GM13976 (cell line): ENCODE data around the gene MALAT1.

ENCODE experiments used
- DNase-seq: peaks from one replicate; pipeline ENCODE4 v3.0.0; 2012; ENCODE audit warnings: low spot score
- CTCF ChIP-seq: IDR thresholded peaks from 2 replicates; pipeline ENCODE4 v1.5.1; 2012; ENCODE audit warnings: borderline replicate concordance, mild to moderate bottlenecking; ENCODE audit not compliant: insufficient read depth; ENCODE audit errors: extremely low read depth, missing control alignments, control extremely low read depth
- in situ Hi-C: fragments of 300-500 bp; cut with MboI; formaldehyde crosslinking; loops from one replicate; pipeline ENCODE4 v1.12.0; 2022; ENCODE audit warnings: low sequenced_read_pairs, mixed read lengths, inconsistent platforms; ENCODE audit not compliant: unreplicated experiment

MALAT1 gene

GRCh38 chr11:65535102-65535501, 36.3 kb downstream of the MALAT1 start:
- DNase-seq: no peak
- in situ Hi-C loops: no loop called here
- TF ChIP-seq CTCF: no peak

- TF ChIP-seq CTCF: no peak
- no peak for DNase-seq
- in situ Hi-C loops: no loop called here
Observed at GRCh38 chr11:65536412-65537295, 37.8 kb downstream of the MALAT1 start.

- no peak for TF ChIP-seq CTCF
- in situ Hi-C loops: no loop called here
- DNase-seq: no peak
Observed at GRCh38 chr11:65537296-65537597, 38.4 kb downstream of the MALAT1 start.

- in situ Hi-C loops: no loop called here
- no peak for DNase-seq
- no peak for TF ChIP-seq CTCF
Observed at GRCh38 chr11:65537620-65538231, 38.9 kb downstream of the MALAT1 start.

GRCh38 chr11:65538232-65538914, 39.5 kb downstream of the MALAT1 start:
- TF ChIP-seq CTCF: no peak
- no peak for DNase-seq
- in situ Hi-C loops: no loop called here

- DNase-seq: no peak
- no peak for TF ChIP-seq CTCF
- in situ Hi-C loops: no loop called here
Observed at GRCh38 chr11:65538915-65539743, 40.3 kb downstream of the MALAT1 start.
